ENCODE data around the gene KCNIP3.

Gene KCNIP3

GRCh38 chr2:95275151-95275515 lies 22.0 kb upstream of the KCNIP3 start:
- Histone ChIP-seq H3K4me1 (ENCODE audit: control insufficient read depth, insufficient read depth, low read length, poor library complexity, severe bottlenecking) (no peaks in the 10 kb centered on the region), H3K27ac (ENCODE audit: insufficient read depth, low read length, poor library complexity, severe bottlenecking) (no peak overlapping the region), H3K36me3 (ENCODE audit: control insufficient read depth, insufficient read depth, low read length) (no peaks in the 10 kb centered on the region), H3K9me3 (ENCODE audit: control insufficient read depth, low read length) (no peaks in the 10 kb centered on the region), H3K4me3 (ENCODE audit: insufficient read depth, low read depth, low read length, poor library complexity, severe bottlenecking) (no peak overlapping the region), H3K27me3 (replicated peaks; ENCODE audit: control insufficient read depth, insufficient read depth, low read length, poor library complexity, severe bottlenecking) (no peaks in the 10 kb centered on the region)
- no peak for DNase-seq

GRCh38 chr2:95275601-95276243 lies 21.4 kb upstream of the KCNIP3 start:
- H3K36me3 ChIP-seq (ENCODE audit: control insufficient read depth, insufficient read depth, low read length): no peaks in the 10 kb centered on the region
- H3K4me3 ChIP-seq (ENCODE audit: insufficient read depth, low read depth, low read length, poor library complexity, severe bottlenecking): no peak overlapping the region
- no peak overlapping the region for H3K27ac ChIP-seq (ENCODE audit: insufficient read depth, low read length, poor library complexity, severe bottlenecking)
- DNase-seq: no peak
- no peaks in the 10 kb centered on the region for H3K4me1 ChIP-seq (ENCODE audit: control insufficient read depth, insufficient read depth, low read length, poor library complexity, severe bottlenecking)
- no peaks in the 10 kb centered on the region for H3K27me3 ChIP-seq (replicated peaks; ENCODE audit: control insufficient read depth, insufficient read depth, low read length, poor library complexity, severe bottlenecking)
- no peaks in the 10 kb centered on the region for H3K9me3 ChIP-seq (ENCODE audit: control insufficient read depth, low read length)

GRCh38 chr2:95276244-95276887 lies 20.8 kb upstream of the KCNIP3 start:
- Histone ChIP-seq H3K9me3 (ENCODE audit: control insufficient read depth, low read length) (no peaks in the 10 kb centered on the region), H3K36me3 (ENCODE audit: control insufficient read depth, insufficient read depth, low read length) (no peaks in the 10 kb centered on the region), H3K27me3 (replicated peaks; ENCODE audit: control insufficient read depth, insufficient read depth, low read length, poor library complexity, severe bottlenecking) (no peaks in the 10 kb centered on the region), H3K4me3 (ENCODE audit: insufficient read depth, low read depth, low read length, poor library complexity, severe bottlenecking) (no peak overlapping the region), H3K27ac (ENCODE audit: insufficient read depth, low read length, poor library complexity, severe bottlenecking) (no peak overlapping the region), H3K4me1 (ENCODE audit: control insufficient read depth, insufficient read depth, low read length, poor library complexity, severe bottlenecking) (no peaks in the 10 kb centered on the region)
- no peak for DNase-seq

GRCh38 chr2:95276888-95277245 lies 20.3 kb upstream of the KCNIP3 start:
- H3K4me3 ChIP-seq (ENCODE audit: insufficient read depth, low read depth, low read length, poor library complexity, severe bottlenecking): no peak overlapping the region
- H3K27ac ChIP-seq (ENCODE audit: insufficient read depth, low read length, poor library complexity, severe bottlenecking): no peak overlapping the region
- H3K4me1 ChIP-seq (ENCODE audit: control insufficient read depth, insufficient read depth, low read length, poor library complexity, severe bottlenecking): no peaks in the 10 kb centered on the region
- H3K36me3 ChIP-seq (ENCODE audit: control insufficient read depth, insufficient read depth, low read length): no peaks in the 10 kb centered on the region
- no peak for DNase-seq
- no peaks in the 10 kb centered on the region for H3K9me3 ChIP-seq (ENCODE audit: control insufficient read depth, low read length)
- no peaks in the 10 kb centered on the region for H3K27me3 ChIP-seq (replicated peaks; ENCODE audit: control insufficient read depth, insufficient read depth, low read length, poor library complexity, severe bottlenecking)

DNA sequence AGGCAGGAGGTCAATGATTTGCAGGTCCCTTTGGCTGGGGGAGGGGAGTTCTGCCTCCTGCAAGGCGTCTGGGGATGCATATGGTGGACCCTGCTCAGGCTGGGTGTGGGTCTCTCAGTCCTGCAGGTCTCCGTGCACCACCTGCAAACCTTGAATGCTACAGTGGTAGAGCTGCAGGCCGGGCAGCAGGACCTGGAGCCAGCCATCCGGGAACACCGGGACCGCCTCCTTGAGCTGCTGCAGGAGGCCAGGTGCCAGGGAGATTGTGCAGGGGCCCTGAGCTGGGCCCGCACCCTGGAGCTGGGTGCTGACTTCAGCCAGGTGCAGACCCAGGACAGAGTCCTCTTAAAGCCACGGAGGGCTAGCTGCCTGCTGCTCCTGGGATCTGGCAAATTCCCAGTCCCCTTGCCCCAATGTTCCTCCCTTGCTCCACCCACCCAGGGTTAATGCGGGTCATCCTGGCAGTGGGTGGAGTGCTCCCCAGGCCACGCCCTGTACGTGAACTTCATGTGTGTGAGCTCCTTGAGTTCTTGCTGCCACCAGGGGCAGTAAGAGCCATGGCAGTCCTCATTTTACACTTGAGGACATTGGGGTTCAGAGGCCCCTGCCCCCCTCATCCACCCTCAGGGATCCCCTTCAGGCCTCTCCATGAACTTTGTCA lies 19.8 kb upstream of the KCNIP3 start:
- no peak for DNase-seq
- Histone ChIP-seq H3K4me3 (ENCODE audit: insufficient read depth, low read depth, low read length, poor library complexity, severe bottlenecking) (no peak overlapping the region), H3K27ac (ENCODE audit: insufficient read depth, low read length, poor library complexity, severe bottlenecking) (no peak overlapping the region), H3K27me3 (replicated peaks; ENCODE audit: control insufficient read depth, insufficient read depth, low read length, poor library complexity, severe bottlenecking) (no peaks in the 10 kb centered on the region), H3K9me3 (ENCODE audit: control insufficient read depth, low read length) (no peaks in the 10 kb centered on the region), H3K36me3 (ENCODE audit: control insufficient read depth, insufficient read depth, low read length) (no peaks in the 10 kb centered on the region), H3K4me1 (ENCODE audit: control insufficient read depth, insufficient read depth, low read length, poor library complexity, severe bottlenecking) (no peaks in the 10 kb centered on the region)

DNA sequence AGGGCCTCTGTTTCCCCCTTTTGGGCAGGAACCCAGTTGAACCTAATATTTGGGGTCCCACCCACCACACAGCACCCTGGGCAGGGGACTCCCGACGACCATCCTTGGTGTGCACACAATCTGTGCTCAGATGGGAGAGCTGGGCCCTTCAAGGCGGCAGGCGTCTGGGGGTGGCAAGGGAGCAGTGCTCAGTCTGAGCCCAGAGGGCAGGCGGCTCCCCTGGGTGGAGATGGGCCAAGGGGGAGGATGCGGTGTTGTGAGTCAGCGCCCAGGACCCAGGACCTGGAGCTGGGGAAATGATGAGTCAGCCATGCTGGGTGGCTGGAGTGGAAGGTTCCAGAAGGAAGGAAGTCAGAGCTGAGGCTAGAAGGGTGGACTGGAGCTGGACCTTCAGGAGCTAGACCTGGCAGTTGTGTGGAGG lies 19.1 kb upstream of the KCNIP3 start:
- no peak for DNase-seq
- Histone ChIP-seq H3K9me3 (ENCODE audit: control insufficient read depth, low read length) (no peaks in the 10 kb centered on the region), H3K27me3 (replicated peaks; ENCODE audit: control insufficient read depth, insufficient read depth, low read length, poor library complexity, severe bottlenecking) (no peaks in the 10 kb centered on the region), H3K4me1 (ENCODE audit: control insufficient read depth, insufficient read depth, low read length, poor library complexity, severe bottlenecking) (no peaks in the 10 kb centered on the region), H3K4me3 (ENCODE audit: insufficient read depth, low read depth, low read length, poor library complexity, severe bottlenecking) (no peak overlapping the region), H3K27ac (ENCODE audit: insufficient read depth, low read length, poor library complexity, severe bottlenecking) (no peak overlapping the region), H3K36me3 (ENCODE audit: control insufficient read depth, insufficient read depth, low read length) (no peaks in the 10 kb centered on the region)

GRCh38 chr2:95278637-95279225 lies 18.4 kb upstream of the KCNIP3 start:
- Histone ChIP-seq H3K9me3 (ENCODE audit: control insufficient read depth, low read length) (no peaks in the 10 kb centered on the region), H3K27me3 (replicated peaks; ENCODE audit: control insufficient read depth, insufficient read depth, low read length, poor library complexity, severe bottlenecking) (no peaks in the 10 kb centered on the region), H3K4me3 (ENCODE audit: insufficient read depth, low read depth, low read length, poor library complexity, severe bottlenecking) (no peak overlapping the region), H3K4me1 (ENCODE audit: control insufficient read depth, insufficient read depth, low read length, poor library complexity, severe bottlenecking) (no peaks in the 10 kb centered on the region), H3K27ac (ENCODE audit: insufficient read depth, low read length, poor library complexity, severe bottlenecking) (no peak overlapping the region), H3K36me3 (ENCODE audit: control insufficient read depth, insufficient read depth, low read length) (no peaks in the 10 kb centered on the region)
- no peak for DNase-seq

- Histone ChIP-seq H3K27me3 (replicated peaks; ENCODE audit: control insufficient read depth, insufficient read depth, low read length, poor library complexity, severe bottlenecking) (no peaks in the 10 kb centered on the region), H3K4me1 (ENCODE audit: control insufficient read depth, insufficient read depth, low read length, poor library complexity, severe bottlenecking) (no peaks in the 10 kb centered on the region), H3K27ac (ENCODE audit: insufficient read depth, low read length, poor library complexity, severe bottlenecking) (no peak overlapping the region), H3K4me3 (ENCODE audit: insufficient read depth, low read depth, low read length, poor library complexity, severe bottlenecking) (no peak overlapping the region), H3K9me3 (ENCODE audit: control insufficient read depth, low read length) (no peaks in the 10 kb centered on the region), H3K36me3 (ENCODE audit: control insufficient read depth, insufficient read depth, low read length) (no peaks in the 10 kb centered on the region)
- no peak for DNase-seq
Measured at GRCh38 chr2:95279435-95280035, 17.6 kb upstream of the KCNIP3 start.

GRCh38 chr2:95281071-95281470 lies 16.1 kb upstream of the KCNIP3 start:
- no peaks in the 10 kb centered on the region for H3K36me3 ChIP-seq (ENCODE audit: control insufficient read depth, insufficient read depth, low read length)
- DNase-seq: no peak
- H3K9me3 ChIP-seq (ENCODE audit: control insufficient read depth, low read length): no peaks in the 10 kb centered on the region
- no peaks in the 10 kb centered on the region for H3K27me3 ChIP-seq (replicated peaks; ENCODE audit: control insufficient read depth, insufficient read depth, low read length, poor library complexity, severe bottlenecking)
- no peaks in the 10 kb centered on the region for H3K4me1 ChIP-seq (ENCODE audit: control insufficient read depth, insufficient read depth, low read length, poor library complexity, severe bottlenecking)
- no peak overlapping the region for H3K4me3 ChIP-seq (ENCODE audit: insufficient read depth, low read depth, low read length, poor library complexity, severe bottlenecking)
- H3K27ac ChIP-seq (ENCODE audit: insufficient read depth, low read length, poor library complexity, severe bottlenecking): no peak overlapping the region

DNA sequence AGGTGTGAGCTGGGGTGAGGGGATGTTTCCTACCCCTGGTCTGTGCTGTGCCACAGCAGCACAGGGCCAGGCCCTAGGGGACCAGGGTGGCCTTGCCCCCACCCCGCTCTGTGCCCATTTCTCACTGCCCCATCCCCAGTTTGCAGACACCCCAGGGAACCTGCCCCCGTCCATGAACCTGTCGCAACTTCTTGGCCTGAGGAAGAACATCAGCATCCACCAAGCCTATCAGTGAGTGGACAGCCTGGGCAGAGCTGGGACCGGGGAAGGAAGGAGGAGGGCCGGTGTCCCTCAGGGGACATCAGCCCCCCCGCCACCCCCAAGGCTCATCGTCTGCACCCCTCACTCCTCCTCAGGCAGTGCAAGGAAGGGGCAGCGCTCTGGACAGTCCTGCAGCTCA lies 15.4 kb upstream of the KCNIP3 start:
- H3K4me3 ChIP-seq (ENCODE audit: insufficient read depth, low read depth, low read length, poor library complexity, severe bottlenecking): no peak overlapping the region
- no peaks in the 10 kb centered on the region for H3K36me3 ChIP-seq (ENCODE audit: control insufficient read depth, insufficient read depth, low read length)
- H3K9me3 ChIP-seq (ENCODE audit: control insufficient read depth, low read length): no peaks in the 10 kb centered on the region
- H3K27me3 ChIP-seq (replicated peaks; ENCODE audit: control insufficient read depth, insufficient read depth, low read length, poor library complexity, severe bottlenecking): no peaks in the 10 kb centered on the region
- H3K4me1 ChIP-seq (ENCODE audit: control insufficient read depth, insufficient read depth, low read length, poor library complexity, severe bottlenecking): no peaks in the 10 kb centered on the region
- no peak for DNase-seq
- no peak overlapping the region for H3K27ac ChIP-seq (ENCODE audit: insufficient read depth, low read length, poor library complexity, severe bottlenecking)
